Kidney (tissue), 14 donors: ENCODE data around the gene FAM120B. TPM values are rescaled to one million over a fixed set of nuclear protein-coding genes. Genes with fewer than 3 reads are reported as not detected.

Experiments used
- DNase-seq, 5 donors: peaks; one replicate each; pipeline ENCODE4 v3.0.0-alpha.2; 2013 to 2020
- FAIRE-seq: peaks from 2 replicates; lab custom pipeline; 2012; peaks lifted over from hg19 to GRCh38; lab: Jason Lieb, UNC
- H3K27ac ChIP-seq, 2 donors: one replicate each; pipeline ENCODE4 v1.7.0; 2013; ENCODE audit warnings: low read depth in 2 of 2, low read length in 2 of 2, inconsistent platforms in 1 of 2
- H3K27me3 ChIP-seq: one replicate; pipeline ENCODE4 v1.7.1; 2013; ENCODE audit warnings: low read length, inconsistent platforms; ENCODE audit not compliant: control insufficient read depth, insufficient read depth
- H3K36me3 ChIP-seq, 3 donors: one replicate each; pipeline versions ENCODE4 v1.7.0 to v1.7.1; 2013; ENCODE audit warnings: low read length in 3 of 3, control low read depth in 1 of 3, inconsistent platforms in 1 of 3; ENCODE audit not compliant: insufficient read depth in 3 of 3, control insufficient read depth in 2 of 3
- H3K4me1 ChIP-seq, 3 donors: one replicate each; pipeline versions ENCODE4 v1.7.0 to v1.7.1; 2013; ENCODE audit warnings: low read length in 3 of 3, inconsistent platforms in 1 of 3, low read depth in 1 of 3; ENCODE audit not compliant: control insufficient read depth in 2 of 3, insufficient read depth in 2 of 3
- H3K4me3 ChIP-seq, 3 donors: one replicate each; pipeline versions ENCODE4 v1.7.0 to v1.8.1; 2013; ENCODE audit warnings: low read length in 3 of 3, control low read depth in 1 of 3, inconsistent platforms in 1 of 3
- H3K9ac ChIP-seq, 3 donors: one replicate each; pipeline versions ENCODE4 v1.7.0 to v1.7.1; 2013; ENCODE audit warnings: low read length in 3 of 3, control low read depth in 1 of 3, inconsistent platforms in 1 of 3
- H3K9me3 ChIP-seq, 3 donors: one replicate each; pipeline versions ENCODE4 v1.7.0 to v1.7.1; 2013; ENCODE audit warnings: low read length in 3 of 3, control low read depth in 1 of 3, inconsistent platforms in 1 of 3; ENCODE audit not compliant: control insufficient read depth in 2 of 3, insufficient read depth in 1 of 3
- CTCF ChIP-seq: IDR thresholded peaks from 3 replicates; pipeline ENCODE4 v1.5.1; 2012; ENCODE audit warnings: mild to moderate bottlenecking, moderate library complexity, borderline replicate concordance; ENCODE audit not compliant: insufficient read depth; ENCODE audit errors: extremely low read depth
- intact Hi-C: fragments of 100-400 bp; cut with DNase I; formaldehyde crosslinking; loops from one replicate; pipeline ENCODE4 v1.11.1; 2022
- polyA plus RNA-seq: library from polyadenylated mRNA; stranded (reverse); fragments of 350-450 nt; fragmentation: Illumina TruSeq; extraction: RNeasy Lipid Tissue Mini Kit (QIAGEN cat#74804); gene quantifications from one replicate; pipeline ENCODE4 v1.2.3, GENCODE V29; 2014; ENCODE audit warnings: low read depth, low replicate concordance; ENCODE audit not compliant: insufficient read depth
- total RNA-seq: library from RNA; stranded (reverse); fragmentation: NEBNext Ultra II Directional; extraction: Animal tissue kit (Norgen Biotek cat#: 25700); gene quantifications from one replicate; pipeline ENCODE4 v1.2.1, GENCODE V29; 2021
- donor health status: control.
- donor health status: control.
- donor health status: control.
- donor health status: control.
- donor health status: control.
- donor health status: DM: yes; HTN: yes; CAD: no.
- donor health status: Normal renal cell carcinoma (clear cell type).

FAM120B gene
- total and polyA plus RNA-seq, 2 donors from 2014 or later: 16.5 to 34.8 TPM

DNA sequence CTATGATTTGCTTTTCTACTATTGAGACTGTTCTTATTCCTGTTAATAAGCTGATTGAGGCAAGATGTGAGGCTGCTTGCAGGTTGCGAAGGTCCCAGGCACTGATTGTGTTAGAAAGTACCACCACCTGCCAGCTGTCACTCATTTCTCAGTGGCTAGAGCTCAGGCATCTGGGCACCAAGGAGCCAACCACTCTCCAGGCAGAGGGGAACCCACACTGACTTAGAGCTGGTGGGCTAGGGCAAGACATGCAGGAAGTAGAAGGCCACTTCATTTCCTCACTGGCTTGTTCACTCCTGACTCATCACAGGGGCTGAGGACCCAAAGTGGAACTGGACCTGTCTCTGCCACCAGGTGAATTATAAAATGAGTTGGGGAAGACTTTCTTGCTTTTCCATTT is 7.9 kb upstream of the FAM120B start:
- TF ChIP-seq CTCF: no peak
- H3K27ac ChIP-seq: no peak overlapping the region
- intact Hi-C loops: no loop called here
- FAIRE-seq (no peak), DNase-seq (no peak)
- H3K9me3 ChIP-seq: no peaks in the 10 kb centered on the region
- no peak overlapping the region for H3K9ac ChIP-seq
- H3K27me3 ChIP-seq: peaks cover 14% of the 10 kb centered on the region
- peaks cover 0 to 12% (median 0%) of the 10 kb centered on the region in 3 donors for H3K4me1 ChIP-seq
- no peaks in the 10 kb centered on the region for H3K36me3 ChIP-seq
- no peak overlapping the region for H3K4me3 ChIP-seq

DNA sequence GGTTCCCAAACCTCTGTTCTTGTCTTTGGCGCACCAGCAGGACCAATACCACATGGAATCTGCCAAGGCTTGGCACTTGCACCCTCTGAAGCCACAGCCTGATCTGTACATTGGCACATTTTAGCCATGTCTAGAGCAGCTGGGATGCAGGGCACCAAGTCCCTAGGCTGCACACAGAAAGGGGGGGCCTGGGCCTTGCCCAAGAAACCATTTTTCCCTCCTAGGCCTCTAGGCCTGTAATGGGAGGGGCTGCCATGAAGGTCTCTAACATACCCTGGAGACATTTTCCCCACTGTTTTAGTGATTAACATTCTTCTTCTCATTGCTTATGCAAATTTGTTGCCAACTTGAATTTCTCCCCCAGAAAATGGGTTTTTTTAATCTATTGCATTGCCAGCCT is 5.4 kb upstream of the FAM120B start:
- Histone ChIP-seq H3K36me3 (no peaks in the 10 kb centered on the region), H3K27me3 (peaks cover 2% of the 10 kb centered on the region), H3K4me3 (no peak overlapping the region), H3K27ac (no peak overlapping the region), H3K9ac (no peak overlapping the region), H3K4me1 (peaks cover 0 to 10% (median 8%) of the 10 kb centered on the region in 3 donors), H3K9me3 (no peaks in the 10 kb centered on the region)
- FAIRE-seq: no peak
- TF ChIP-seq CTCF: no peak
- no peak for DNase-seq
- intact Hi-C loops: no loop called here

- Histone ChIP-seq H3K27me3 (no peaks in the 10 kb centered on the region), H3K4me3 (peak overlapping the region; percentile 79 to 99 (median 81)), H3K36me3 (no peaks in the 10 kb centered on the region), H3K4me1 (peaks cover 0 to 23% (median 18%) of the 10 kb centered on the region in 3 donors), H3K9me3 (no peaks in the 10 kb centered on the region), H3K9ac (peak overlapping the region in 2 of 3 donors; percentile 52 to 56), H3K27ac (peak overlapping the region in 1 of 2 donors; percentile 23)
- FAIRE-seq (no peak), DNase-seq (peak in 1 of 5 donors; percentile 48)
- intact Hi-C loops: no loop called here
- no peak for TF ChIP-seq CTCF
Measured at GRCh38 chr6:170305805-170306323, 694 bp upstream of the FAM120B start.
